ENCODE data around the gene MICOS13.

DNA sequence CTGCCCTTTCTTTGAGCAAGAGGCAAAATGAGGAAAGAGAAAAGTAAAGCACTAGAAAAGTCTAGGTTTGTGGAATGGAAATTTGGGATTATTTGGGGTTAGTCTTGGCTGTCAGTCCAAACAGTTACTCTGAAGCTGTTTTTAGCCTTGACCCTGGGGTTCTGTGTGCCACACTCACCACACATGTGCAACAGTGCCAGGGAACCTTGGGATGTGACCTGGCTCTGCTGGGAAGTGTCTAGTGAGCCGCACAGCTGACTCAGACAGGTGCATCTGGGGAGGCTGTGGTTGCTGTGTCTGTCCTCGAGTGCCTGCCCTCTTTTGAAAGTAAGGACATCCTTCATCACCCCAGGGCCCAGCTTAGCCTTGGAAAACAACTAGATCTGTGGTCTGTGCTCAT is 15.8 kb downstream of the MICOS13 start:
- TF ChIP-seq, protein P1, sequence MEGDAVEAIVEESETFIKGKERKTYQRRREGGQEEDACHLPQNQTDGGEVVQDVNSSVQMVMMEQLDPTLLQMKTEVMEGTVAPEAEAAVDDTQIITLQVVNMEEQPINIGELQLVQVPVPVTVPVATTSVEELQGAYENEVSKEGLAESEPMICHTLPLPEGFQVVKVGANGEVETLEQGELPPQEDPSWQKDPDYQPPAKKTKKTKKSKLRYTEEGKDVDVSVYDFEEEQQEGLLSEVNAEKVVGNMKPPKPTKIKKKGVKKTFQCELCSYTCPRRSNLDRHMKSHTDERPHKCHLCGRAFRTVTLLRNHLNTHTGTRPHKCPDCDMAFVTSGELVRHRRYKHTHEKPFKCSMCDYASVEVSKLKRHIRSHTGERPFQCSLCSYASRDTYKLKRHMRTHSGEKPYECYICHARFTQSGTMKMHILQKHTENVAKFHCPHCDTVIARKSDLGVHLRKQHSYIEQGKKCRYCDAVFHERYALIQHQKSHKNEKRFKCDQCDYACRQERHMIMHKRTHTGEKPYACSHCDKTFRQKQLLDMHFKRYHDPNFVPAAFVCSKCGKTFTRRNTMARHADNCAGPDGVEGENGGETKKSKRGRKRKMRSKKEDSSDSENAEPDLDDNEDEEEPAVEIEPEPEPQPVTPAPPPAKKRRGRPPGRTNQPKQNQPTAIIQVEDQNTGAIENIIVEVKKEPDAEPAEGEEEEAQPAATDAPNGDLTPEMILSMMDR (IDR thresholded peaks at IDR 0.05) = no peak
- TF ChIP-seq POLR2AphosphoS5 (IDR thresholded peaks at IDR 0.05; ENCODE audit: low read depth, low read length) (no peak), TCF7L2 (IDR thresholded peaks at IDR 0.05; ENCODE audit: low read depth, low read length) (no peak)
